GM19023 (cell line): ENCODE results near the gene ODAD4.

Source experiments
- ATAC-seq: cut with Tn5 transposase; IDR thresholded peaks from one replicate; pipeline ENCODE4 v1.9.1; 2021; ENCODE audit warnings: mild to moderate bottlenecking, moderate library complexity; ENCODE audit not compliant: unreplicated experiment

ODAD4 gene

GRCh38 chr17:41967921-41968578 lies 37.6 kb downstream of the ODAD4 start:
- ATAC-seq = no peak

- no peak for ATAC-seq
These were observed 38.3 kb downstream of the ODAD4 start for GRCh38 chr17:41968676-41969075.

GRCh38 chr17:41970901-41971331 lies 40.5 kb downstream of the ODAD4 start:
- ATAC-seq = no peak

- no peak for ATAC-seq
These were observed 41.5 kb downstream of the ODAD4 start for GRCh38 chr17:41971721-41972523.

- ATAC-seq = peak; percentile 58
These were observed 42.4 kb downstream of the ODAD4 start for GRCh38 chr17:41972571-41973407.

- ATAC-seq = no peak
These were observed 43.0 kb downstream of the ODAD4 start for GRCh38 chr17:41973408-41973811.

- ATAC-seq = no peak
These were observed 43.6 kb downstream of the ODAD4 start for GRCh38 chr17:41974031-41974430.

GRCh38 chr17:41974658-41975057 lies 44.2 kb downstream of the ODAD4 start:
- no peak for ATAC-seq

- ATAC-seq = no peak
These were observed 45.0 kb downstream of the ODAD4 start for GRCh38 chr17:41975099-41976083.

GRCh38 chr17:41976142-41976768 lies 45.8 kb downstream of the ODAD4 start:
- no peak for ATAC-seq

GRCh38 chr17:41977991-41978390 lies 47.6 kb downstream of the ODAD4 start:
- ATAC-seq = no peak

GRCh38 chr17:41982026-41982760 lies 51.8 kb downstream of the ODAD4 start:
- no peak for ATAC-seq

- ATAC-seq = no peak
These were observed 54.0 kb downstream of the ODAD4 start for GRCh38 chr17:41984454-41984853.

GRCh38 chr17:41985919-41986318 lies 55.5 kb downstream of the ODAD4 start:
- ATAC-seq = no peak

GRCh38 chr17:41986634-41987033 lies 56.2 kb downstream of the ODAD4 start:
- ATAC-seq = no peak

- no peak for ATAC-seq
These were observed 57.2 kb downstream of the ODAD4 start for GRCh38 chr17:41987642-41988041.

GRCh38 chr17:41988418-41988817 lies 58.0 kb downstream of the ODAD4 start:
- no peak for ATAC-seq

- no peak for ATAC-seq
These were observed 59.4 kb downstream of the ODAD4 start for GRCh38 chr17:41989702-41990419.
